ENCODE results near the gene FTO. TPM values are rescaled to one million over a fixed set of nuclear protein-coding genes. Genes with fewer than 3 reads are reported as not detected.

FTO gene
- total RNA-seq, 1 experiment from 2014 or later: 125 TPM

- H3K27me3 ChIP-seq (ENCODE audit: low read length): no peaks in the 10 kb centered on the region
- H3K9ac ChIP-seq (ENCODE audit: low read length): no peak overlapping the region
Observed at GRCh38 chr16:53960954-53961616, 257.1 kb downstream of the FTO start.

GRCh38 chr16:53962041-53962440 lies 258.1 kb downstream of the FTO start:
- Histone ChIP-seq H3K36me3 (ENCODE audit: insufficient read depth, low read length) (no peaks in the 10 kb centered on the region), H3K4me2 (ENCODE audit: low read depth, low read length, poor library complexity, severe bottlenecking) (no peak overlapping the region), H3K79me2 (ENCODE audit: low read length) (peaks cover 14% of the 10 kb centered on the region), H3K27me3 (ENCODE audit: low read length) (no peaks in the 10 kb centered on the region), H3K4me3 (ENCODE audit: low read length) (no peak overlapping the region), H3K9ac (ENCODE audit: low read length) (no peak overlapping the region), H3K9me3 (ENCODE audit: low read length) (no peaks in the 10 kb centered on the region), H3K4me1 (ENCODE audit: low read length) (no peaks in the 10 kb centered on the region), H2AFZ (ENCODE audit: low read length) (no peak overlapping the region), H3K9me2 (replicated peaks; ENCODE audit: insufficient read depth, low read length) (no peaks in the 10 kb centered on the region), H3K27ac (ENCODE audit: low read length) (no peak overlapping the region), H4K20me1 (ENCODE audit: insufficient read depth, low read depth, low read length) (no peaks in the 10 kb centered on the region)
- no peak for DNase-seq

More at GRCh38 chr16:53960954-53961616, 257.1 kb downstream of the FTO start:
- peaks cover 14% of the 10 kb centered on the region for H3K79me2 ChIP-seq (ENCODE audit: low read length)
- H3K4me1 ChIP-seq (ENCODE audit: low read length): no peaks in the 10 kb centered on the region
- H4K20me1 ChIP-seq (ENCODE audit: insufficient read depth, low read depth, low read length): no peaks in the 10 kb centered on the region
- no peak overlapping the region for H3K4me2 ChIP-seq (ENCODE audit: low read depth, low read length, poor library complexity, severe bottlenecking)
- H2AFZ ChIP-seq (ENCODE audit: low read length): no peak overlapping the region
- no peak overlapping the region for H3K27ac ChIP-seq (ENCODE audit: low read length)
- no peak overlapping the region for H3K4me3 ChIP-seq (ENCODE audit: low read length)
- no peaks in the 10 kb centered on the region for H3K36me3 ChIP-seq (ENCODE audit: insufficient read depth, low read length)
- no peak for DNase-seq
- no peaks in the 10 kb centered on the region for H3K9me3 ChIP-seq (ENCODE audit: low read length)
- H3K9me2 ChIP-seq (replicated peaks; ENCODE audit: insufficient read depth, low read length): no peaks in the 10 kb centered on the region

GRCh38 chr16:53964145-53964790 lies 260.3 kb downstream of the FTO start:
- Histone ChIP-seq H3K4me1 (ENCODE audit: low read length) (no peaks in the 10 kb centered on the region), H3K4me3 (ENCODE audit: low read length) (no peak overlapping the region), H3K9ac (ENCODE audit: low read length) (no peak overlapping the region), H3K27ac (ENCODE audit: low read length) (no peak overlapping the region), H2AFZ (ENCODE audit: low read length) (no peak overlapping the region), H3K9me3 (ENCODE audit: low read length) (no peaks in the 10 kb centered on the region), H3K79me2 (ENCODE audit: low read length) (peaks cover 14% of the 10 kb centered on the region), H3K27me3 (ENCODE audit: low read length) (no peaks in the 10 kb centered on the region), H3K9me2 (replicated peaks; ENCODE audit: insufficient read depth, low read length) (no peaks in the 10 kb centered on the region), H3K4me2 (ENCODE audit: low read depth, low read length, poor library complexity, severe bottlenecking) (no peak overlapping the region), H4K20me1 (ENCODE audit: insufficient read depth, low read depth, low read length) (no peaks in the 10 kb centered on the region), H3K36me3 (ENCODE audit: insufficient read depth, low read length) (no peaks in the 10 kb centered on the region)
- no peak for DNase-seq

- H3K9ac ChIP-seq (ENCODE audit: low read length): no peak overlapping the region
- no peaks in the 10 kb centered on the region for H3K4me1 ChIP-seq (ENCODE audit: low read length)
- H4K20me1 ChIP-seq (ENCODE audit: insufficient read depth, low read depth, low read length): no peaks in the 10 kb centered on the region
- H3K79me2 ChIP-seq (ENCODE audit: low read length): peaks cover 14% of the 10 kb centered on the region
- H3K27ac ChIP-seq (ENCODE audit: low read length): no peak overlapping the region
- H3K9me2 ChIP-seq (replicated peaks; ENCODE audit: insufficient read depth, low read length): no peaks in the 10 kb centered on the region
- DNase-seq: no peak
- H3K9me3 ChIP-seq (ENCODE audit: low read length): no peaks in the 10 kb centered on the region
- H3K4me3 ChIP-seq (ENCODE audit: low read length): no peak overlapping the region
- no peaks in the 10 kb centered on the region for H3K27me3 ChIP-seq (ENCODE audit: low read length)
- no peaks in the 10 kb centered on the region for H3K36me3 ChIP-seq (ENCODE audit: insufficient read depth, low read length)
- no peak overlapping the region for H3K4me2 ChIP-seq (ENCODE audit: low read depth, low read length, poor library complexity, severe bottlenecking)
- H2AFZ ChIP-seq (ENCODE audit: low read length): no peak overlapping the region
Observed at GRCh38 chr16:53966821-53967571, 263.0 kb downstream of the FTO start.

GRCh38 chr16:53967572-53967971 lies 263.6 kb downstream of the FTO start:
- no peaks in the 10 kb centered on the region for H3K9me3 ChIP-seq (ENCODE audit: low read length)

GRCh38 chr16:53968454-53968853 lies 264.5 kb downstream of the FTO start:
- no peak for DNase-seq
- Histone ChIP-seq H4K20me1 (ENCODE audit: insufficient read depth, low read depth, low read length) (no peaks in the 10 kb centered on the region), H3K79me2 (ENCODE audit: low read length) (peaks cover 24% of the 10 kb centered on the region), H3K4me3 (ENCODE audit: low read length) (no peak overlapping the region), H3K36me3 (ENCODE audit: insufficient read depth, low read length) (no peaks in the 10 kb centered on the region), H3K9me3 (ENCODE audit: low read length) (no peaks in the 10 kb centered on the region), H3K27ac (ENCODE audit: low read length) (no peak overlapping the region), H2AFZ (ENCODE audit: low read length) (no peak overlapping the region), H3K4me2 (ENCODE audit: low read depth, low read length, poor library complexity, severe bottlenecking) (no peak overlapping the region), H3K4me1 (ENCODE audit: low read length) (no peaks in the 10 kb centered on the region), H3K27me3 (ENCODE audit: low read length) (no peaks in the 10 kb centered on the region), H3K9me2 (replicated peaks; ENCODE audit: insufficient read depth, low read length) (no peaks in the 10 kb centered on the region), H3K9ac (ENCODE audit: low read length) (no peak overlapping the region)

More at GRCh38 chr16:53967572-53967971, 263.6 kb downstream of the FTO start:
- Histone ChIP-seq H3K4me2 (ENCODE audit: low read depth, low read length, poor library complexity, severe bottlenecking) (no peak overlapping the region), H3K27me3 (ENCODE audit: low read length) (no peaks in the 10 kb centered on the region), H3K27ac (ENCODE audit: low read length) (no peak overlapping the region), H2AFZ (ENCODE audit: low read length) (no peak overlapping the region), H3K36me3 (ENCODE audit: insufficient read depth, low read length) (no peaks in the 10 kb centered on the region), H4K20me1 (ENCODE audit: insufficient read depth, low read depth, low read length) (no peaks in the 10 kb centered on the region), H3K9ac (ENCODE audit: low read length) (no peak overlapping the region), H3K4me3 (ENCODE audit: low read length) (no peak overlapping the region), H3K9me2 (replicated peaks; ENCODE audit: insufficient read depth, low read length) (no peaks in the 10 kb centered on the region), H3K4me1 (ENCODE audit: low read length) (no peaks in the 10 kb centered on the region), H3K79me2 (ENCODE audit: low read length) (peaks cover 19% of the 10 kb centered on the region)
- no peak for DNase-seq

GRCh38 chr16:53968896-53969295 lies 264.9 kb downstream of the FTO start:
- Histone ChIP-seq H3K9me2 (replicated peaks; ENCODE audit: insufficient read depth, low read length) (no peaks in the 10 kb centered on the region), H3K27me3 (ENCODE audit: low read length) (no peaks in the 10 kb centered on the region), H3K9ac (ENCODE audit: low read length) (no peak overlapping the region), H3K36me3 (ENCODE audit: insufficient read depth, low read length) (no peaks in the 10 kb centered on the region), H3K9me3 (ENCODE audit: low read length) (no peaks in the 10 kb centered on the region), H3K27ac (ENCODE audit: low read length) (no peak overlapping the region), H2AFZ (ENCODE audit: low read length) (no peak overlapping the region), H3K4me2 (ENCODE audit: low read depth, low read length, poor library complexity, severe bottlenecking) (no peak overlapping the region), H3K4me3 (ENCODE audit: low read length) (no peak overlapping the region), H3K4me1 (ENCODE audit: low read length) (no peaks in the 10 kb centered on the region), H3K79me2 (ENCODE audit: low read length) (peaks cover 28% of the 10 kb centered on the region), H4K20me1 (ENCODE audit: insufficient read depth, low read depth, low read length) (no peaks in the 10 kb centered on the region)
- DNase-seq: no peak

GRCh38 chr16:53971616-53972015 lies 267.7 kb downstream of the FTO start:
- Histone ChIP-seq H4K20me1 (ENCODE audit: insufficient read depth, low read depth, low read length) (no peaks in the 10 kb centered on the region), H3K27ac (ENCODE audit: low read length) (no peak overlapping the region), H3K9me2 (replicated peaks; ENCODE audit: insufficient read depth, low read length) (no peaks in the 10 kb centered on the region), H3K4me3 (ENCODE audit: low read length) (no peak overlapping the region), H3K36me3 (ENCODE audit: insufficient read depth, low read length) (no peaks in the 10 kb centered on the region), H3K4me2 (ENCODE audit: low read depth, low read length, poor library complexity, severe bottlenecking) (no peak overlapping the region), H2AFZ (ENCODE audit: low read length) (no peak overlapping the region), H3K9me3 (ENCODE audit: low read length) (no peaks in the 10 kb centered on the region), H3K79me2 (ENCODE audit: low read length) (peaks cover 38% of the 10 kb centered on the region), H3K4me1 (ENCODE audit: low read length) (no peaks in the 10 kb centered on the region), H3K9ac (ENCODE audit: low read length) (no peak overlapping the region), H3K27me3 (ENCODE audit: low read length) (no peaks in the 10 kb centered on the region)
- no peak for DNase-seq

Measured in Karpas-422 (cell line).